Urothelium cell line (cell line): ENCODE results near the gene IFRD1.

Experiments used
- DNase-seq: peaks from one replicate; pipeline ENCODE4 v3.0.0; 2011; ENCODE audit warnings: low spot score, mixed read lengths
- FAIRE-seq: peaks from 2 replicates; lab custom pipeline; 2011; peaks lifted over from hg19 to GRCh38; lab: Jason Lieb, UNC

The IFRD1 gene

DNA sequence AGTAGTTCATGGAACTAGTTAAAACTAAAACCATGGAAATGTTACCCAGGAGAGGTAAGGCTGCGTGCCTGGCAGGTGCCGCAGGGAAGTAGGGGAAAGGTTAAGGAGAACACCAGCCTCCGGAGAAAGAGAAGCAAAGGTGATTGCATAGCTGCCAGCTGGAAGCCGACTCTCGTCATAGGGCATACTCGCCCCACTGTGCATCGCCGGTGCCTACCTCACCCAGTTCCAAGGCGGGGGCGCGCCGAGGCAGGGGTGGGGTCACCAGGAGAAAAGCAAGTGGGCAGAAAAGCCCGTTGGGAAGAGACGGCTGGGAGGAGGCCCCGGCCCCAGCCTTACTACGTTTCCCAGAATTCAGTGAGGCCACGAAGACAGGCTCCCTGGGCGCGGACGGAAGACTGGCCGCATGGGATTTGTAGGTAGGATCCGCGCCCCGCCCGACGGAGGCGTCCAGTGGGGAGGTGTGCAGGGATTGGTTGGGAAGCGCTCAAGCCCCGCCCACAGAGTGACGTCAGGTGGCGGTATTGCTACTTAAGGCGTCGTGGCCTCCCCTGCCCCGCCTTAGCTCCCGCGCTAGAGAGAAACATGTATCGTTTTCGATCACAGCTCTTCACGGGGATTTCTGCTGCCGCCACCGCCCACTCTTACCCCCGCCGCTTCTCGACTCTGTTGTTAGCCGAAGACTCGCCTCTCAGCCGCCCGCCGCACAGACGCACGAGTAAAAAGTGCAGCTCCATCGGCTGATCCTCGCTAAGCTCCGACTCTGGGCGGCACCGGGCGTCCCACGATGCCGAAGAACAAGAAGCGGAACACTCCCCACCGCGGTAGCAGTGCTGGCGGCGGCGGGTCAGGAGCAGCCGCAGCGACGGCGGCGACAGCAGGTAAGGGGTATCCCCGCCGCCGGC lies at the start of gene IFRD1:
TSS of gene IFRD1 (plus strand) at position 559 of the 905 bp plus-strand sequence. CDS start at position 788, 229 bp downstream.
- DNase-seq: peak; percentile 94
- no peak for FAIRE-seq

GRCh38 chr7:112404321-112404720 lies 45.9 kb upstream of the IFRD1 start:
- DNase-seq (no peak), FAIRE-seq (no peak)

DNA sequence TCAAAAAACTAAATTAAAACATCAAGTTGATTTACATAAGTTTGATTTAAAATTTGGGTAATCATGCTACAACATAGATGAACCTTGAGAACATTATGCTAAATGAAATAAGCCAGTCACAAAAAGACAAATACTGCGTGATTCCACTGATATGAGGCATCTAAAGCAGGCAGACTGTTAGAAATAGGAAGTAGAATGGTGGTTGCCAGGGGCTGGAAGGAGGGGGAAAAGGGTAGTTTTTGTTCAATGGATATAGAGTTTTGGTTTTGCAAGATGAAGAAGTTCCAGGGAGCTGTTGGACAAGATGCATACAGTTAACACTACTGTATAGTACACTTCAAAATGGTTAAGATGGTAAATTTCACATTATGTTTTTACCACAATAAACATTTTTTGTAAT lies 45.0 kb upstream of the IFRD1 start:
- DNase-seq: no peak
- FAIRE-seq: no peak

- FAIRE-seq (no peak), DNase-seq (no peak)
These were observed 43.0 kb upstream of the IFRD1 start for GRCh38 chr7:112407261-112407660.

GRCh38 chr7:112410092-112410491 lies 40.2 kb upstream of the IFRD1 start:
- no peak for FAIRE-seq

GRCh38 chr7:112411186-112411795 lies 39.0 kb upstream of the IFRD1 start:
- FAIRE-seq (no peak), DNase-seq (peak; percentile 16)

More at GRCh38 chr7:112410092-112410491, 40.2 kb upstream of the IFRD1 start:
- DNase-seq: no peak

DNA sequence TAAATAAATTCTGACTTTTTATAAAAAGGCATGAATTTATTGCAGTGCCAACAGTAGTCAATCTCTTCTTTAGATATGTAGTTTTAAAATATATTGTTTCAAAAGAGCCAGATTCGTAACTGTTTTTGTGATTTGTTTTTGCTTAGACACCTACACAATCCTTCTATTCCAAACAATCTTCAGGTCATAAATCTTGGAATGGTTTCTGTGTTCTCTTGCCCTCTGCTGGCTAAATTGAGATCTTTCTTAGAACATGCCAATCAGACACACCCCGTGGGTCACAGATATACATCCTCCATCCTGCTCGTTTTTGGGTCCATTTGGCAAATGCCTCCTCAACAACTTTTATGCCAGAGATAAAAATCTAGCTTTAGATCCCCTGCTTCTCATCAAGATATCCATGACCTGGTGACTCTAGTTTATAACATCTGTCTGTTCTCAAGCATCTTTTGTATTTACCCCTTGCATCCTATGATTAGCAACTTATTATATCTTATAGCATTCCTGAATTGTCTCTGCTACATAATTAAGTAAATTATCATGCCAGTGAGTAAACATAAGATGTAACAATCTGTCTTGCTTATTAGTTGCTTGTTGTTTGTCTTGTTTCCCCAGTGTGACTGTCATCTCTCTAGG lies 35.3 kb upstream of the IFRD1 start:
- FAIRE-seq: no peak
- DNase-seq: peak; percentile 35

DNA sequence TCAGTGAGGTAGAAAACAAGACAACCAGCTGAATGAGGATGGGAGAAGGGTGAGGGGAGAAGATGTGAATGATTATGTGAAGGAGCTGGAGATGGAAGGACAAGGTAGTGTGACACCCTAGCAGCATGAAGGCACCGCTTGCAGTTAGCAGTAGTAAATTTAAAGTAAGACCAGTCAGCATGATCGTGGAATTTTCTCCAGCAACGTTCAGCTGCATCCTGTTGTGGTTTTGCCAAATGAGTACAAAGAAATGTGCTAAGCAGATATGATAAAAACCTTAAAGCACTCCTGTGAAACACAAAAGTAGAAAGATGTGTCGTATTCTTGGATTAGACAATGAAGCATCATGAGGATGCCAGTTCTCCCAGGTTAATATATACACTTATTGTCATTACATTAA lies 34.1 kb upstream of the IFRD1 start:
- no peak for FAIRE-seq
- no peak for DNase-seq

DNA sequence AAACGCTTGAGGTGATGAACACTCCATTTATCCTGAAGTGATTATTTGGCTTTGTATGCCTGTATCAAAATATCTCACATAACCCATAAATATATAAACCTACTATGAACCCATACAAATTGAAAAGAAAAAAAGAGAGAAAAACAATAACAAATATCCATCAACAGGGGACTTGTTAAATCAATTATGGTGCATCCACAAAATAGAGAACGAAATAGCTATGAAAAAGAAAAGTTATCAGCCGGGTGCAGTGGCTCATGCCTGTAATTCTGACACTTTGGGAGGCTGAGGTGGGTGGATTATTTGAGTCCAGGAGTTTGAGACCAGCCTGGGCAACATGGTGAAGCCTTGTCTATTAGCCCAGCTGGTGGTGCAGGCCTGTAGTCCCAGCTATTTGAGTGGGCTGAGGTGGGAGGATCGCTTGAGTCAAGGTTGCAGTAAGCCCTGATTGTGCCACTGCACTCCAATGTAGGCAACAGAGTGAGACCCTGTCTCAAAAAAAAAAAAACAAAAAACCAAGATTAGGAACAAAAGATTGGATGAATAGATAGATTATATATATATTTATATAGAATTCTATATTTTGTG lies 30.6 kb upstream of the IFRD1 start:
- DNase-seq: no peak
- no peak for FAIRE-seq

GRCh38 chr7:112420236-112420861 lies 29.9 kb upstream of the IFRD1 start:
- DNase-seq (no peak), FAIRE-seq (no peak)

DNA sequence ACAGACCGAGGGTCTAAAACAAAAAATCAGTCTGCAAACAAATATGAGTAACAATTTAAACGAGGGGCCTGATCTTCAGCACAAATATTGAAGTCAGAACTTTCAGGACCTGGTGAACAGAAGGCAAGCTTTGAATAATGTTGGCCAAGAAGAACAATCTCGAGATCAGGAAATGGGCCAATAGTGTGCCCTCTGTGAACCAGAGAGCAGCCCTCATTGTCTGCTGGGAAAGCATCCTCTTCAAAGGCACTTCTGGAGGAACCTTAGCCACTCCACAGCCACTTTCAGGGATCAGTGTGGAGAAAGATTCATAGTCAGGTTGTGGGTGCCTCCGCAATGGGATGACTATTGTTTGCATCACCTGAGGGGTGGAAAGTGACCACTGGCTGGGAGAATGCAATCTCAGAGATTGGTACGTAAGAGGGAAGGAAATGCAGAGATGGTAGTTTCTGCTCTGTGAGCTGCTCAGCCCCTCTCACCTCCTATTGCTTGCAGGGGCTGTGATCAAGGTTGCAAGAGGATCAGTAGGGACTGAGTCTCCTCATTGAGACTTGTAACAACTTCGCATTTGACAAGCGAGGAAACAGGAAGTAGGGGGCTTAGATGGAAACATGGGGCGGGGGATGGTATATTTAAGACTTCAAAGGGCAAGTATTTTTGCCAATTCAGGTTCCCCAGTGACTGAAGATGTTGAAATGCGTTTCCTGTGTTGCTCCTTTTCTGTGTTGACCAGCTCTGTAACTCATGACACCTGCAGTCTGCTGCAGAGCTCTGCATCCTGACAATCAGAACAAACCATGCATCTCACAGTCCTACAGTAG lies 28.4 kb upstream of the IFRD1 start:
- DNase-seq (no peak), FAIRE-seq (no peak)

DNA sequence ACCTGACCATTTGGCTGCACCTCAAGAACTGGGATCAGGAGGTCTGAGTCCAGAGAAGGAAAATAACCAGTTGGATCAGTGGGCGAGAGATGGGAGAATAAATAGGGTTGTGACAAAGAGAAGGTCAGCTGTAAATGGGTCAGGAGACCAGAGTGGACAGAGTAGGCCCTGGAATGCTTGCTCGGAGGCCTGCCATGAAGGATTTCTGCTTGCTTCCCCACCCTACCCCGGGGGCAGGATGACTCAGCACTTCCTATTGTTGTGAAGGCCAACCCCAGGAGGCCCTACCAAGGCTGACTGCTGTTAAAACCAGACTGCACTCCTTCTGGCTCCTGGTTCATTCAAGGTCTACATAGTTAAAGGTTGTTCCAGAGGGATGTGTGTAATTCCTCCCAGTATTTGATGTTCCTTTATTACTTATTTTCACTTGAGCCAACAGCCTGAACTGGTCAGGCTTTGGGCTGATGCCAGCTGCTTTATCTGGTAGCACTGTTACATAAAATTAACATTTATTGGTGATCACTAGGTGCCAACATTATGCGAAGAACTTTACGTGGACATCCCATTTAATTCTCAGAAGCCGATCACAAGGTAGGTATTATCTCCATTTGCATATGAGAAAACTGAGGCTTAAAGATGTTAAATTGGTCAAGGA lies 27.3 kb upstream of the IFRD1 start:
- no peak for FAIRE-seq
- DNase-seq: peak; percentile 74

DNA sequence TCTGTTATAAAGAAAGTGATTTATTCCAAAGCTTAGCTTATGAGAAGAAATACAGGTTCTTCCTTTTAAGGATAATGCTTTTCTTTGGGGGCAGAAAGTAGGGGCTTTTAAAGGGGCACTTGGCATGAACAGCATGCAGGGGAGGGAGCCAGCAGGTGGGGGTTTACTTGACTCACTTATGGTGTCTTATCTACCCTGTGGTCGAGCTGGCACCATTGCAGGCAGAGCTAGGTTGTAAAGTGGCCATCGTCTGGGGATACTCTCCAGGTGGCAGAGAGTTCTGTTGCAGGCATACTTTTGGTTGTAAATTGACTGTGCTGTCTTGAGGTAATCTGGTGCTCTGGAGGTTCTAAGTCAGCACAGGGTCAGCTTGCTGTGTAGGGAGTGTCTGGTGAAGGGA lies 26.3 kb upstream of the IFRD1 start:
- DNase-seq (no peak), FAIRE-seq (no peak)

DNA sequence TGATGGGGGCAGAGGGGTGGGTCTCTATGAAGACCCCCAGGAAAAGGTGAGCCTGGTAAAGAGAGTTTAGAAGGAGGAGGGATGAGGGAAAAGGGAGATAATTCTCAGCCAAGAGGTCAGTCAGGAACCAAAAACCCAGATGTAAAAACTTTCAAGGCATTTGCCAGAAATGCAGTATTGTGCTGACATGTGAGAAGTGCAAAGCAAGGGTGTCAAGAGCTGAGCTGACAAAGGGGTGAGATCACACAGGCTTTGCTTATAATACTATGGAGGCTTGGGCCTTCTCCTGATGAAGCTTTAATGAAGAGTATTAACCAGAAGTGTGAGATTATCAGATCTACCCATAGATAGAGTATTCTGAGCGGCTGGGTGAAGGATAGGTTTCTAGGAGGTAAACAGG lies 22.3 kb upstream of the IFRD1 start:
- DNase-seq (no peak), FAIRE-seq (no peak)

- DNase-seq: no peak
- no peak for FAIRE-seq
These were observed 21.5 kb upstream of the IFRD1 start for GRCh38 chr7:112428715-112429114.

- no peak for FAIRE-seq
- DNase-seq: no peak
These were observed 19.6 kb upstream of the IFRD1 start for GRCh38 chr7:112430649-112431048.

DNA sequence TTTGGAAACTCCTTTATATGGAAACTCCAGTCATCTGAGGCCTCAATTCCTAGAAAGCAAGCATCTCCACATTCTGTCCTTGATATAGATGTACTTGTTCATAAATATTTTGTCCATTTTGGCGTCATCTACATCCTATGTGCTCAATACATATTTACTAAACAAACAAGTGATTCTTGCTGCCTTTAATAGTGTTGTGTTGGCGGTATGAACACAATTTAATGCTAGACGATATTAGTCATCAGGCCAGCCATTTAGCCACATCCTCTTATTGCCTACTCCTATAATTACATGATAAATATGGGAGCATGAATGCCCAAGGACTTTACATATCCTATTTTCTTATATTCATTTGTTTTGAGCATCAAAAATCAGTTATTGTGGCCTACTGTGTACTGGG lies 18.5 kb upstream of the IFRD1 start:
- DNase-seq: no peak
- no peak for FAIRE-seq

GRCh38 chr7:112433289-112433688 lies 17.0 kb upstream of the IFRD1 start:
- FAIRE-seq (no peak), DNase-seq (no peak)

GRCh38 chr7:112437072-112437471 lies 13.2 kb upstream of the IFRD1 start:
- peak; percentile 38 for DNase-seq
- no peak for FAIRE-seq

- DNase-seq (no peak), FAIRE-seq (no peak)
These were observed 10.8 kb upstream of the IFRD1 start for GRCh38 chr7:112439476-112439875.
